T-helper 1 cell treated with Interleukin-12 subunit alpha and Interleukin-12 subunit beta and Interleukin-4 antibody, amounts not matched to agents 30 ng/mL and 1 ng/mL, for 36 hours (primary cell): ENCODE measurements around the gene GALNT18. TPM values are rescaled to one million over a fixed set of nuclear protein-coding genes. Genes with fewer than 3 reads are reported as not detected.

Experiments
- intact Hi-C: fragments of 100-400 bp; cut with micrococcal nuclease; formaldehyde crosslinking; loops from one replicate; pipeline ENCODE4 v1.15.1; 2024
- total RNA-seq: library from RNA; stranded (reverse); gene quantifications from 2 replicates; pipeline ENCODE4 v1.2.3, GENCODE V29; 2022

Gene GALNT18
- total RNA-seq, 1 donor from 2014 or later, result 1.5 TPM

DNA sequence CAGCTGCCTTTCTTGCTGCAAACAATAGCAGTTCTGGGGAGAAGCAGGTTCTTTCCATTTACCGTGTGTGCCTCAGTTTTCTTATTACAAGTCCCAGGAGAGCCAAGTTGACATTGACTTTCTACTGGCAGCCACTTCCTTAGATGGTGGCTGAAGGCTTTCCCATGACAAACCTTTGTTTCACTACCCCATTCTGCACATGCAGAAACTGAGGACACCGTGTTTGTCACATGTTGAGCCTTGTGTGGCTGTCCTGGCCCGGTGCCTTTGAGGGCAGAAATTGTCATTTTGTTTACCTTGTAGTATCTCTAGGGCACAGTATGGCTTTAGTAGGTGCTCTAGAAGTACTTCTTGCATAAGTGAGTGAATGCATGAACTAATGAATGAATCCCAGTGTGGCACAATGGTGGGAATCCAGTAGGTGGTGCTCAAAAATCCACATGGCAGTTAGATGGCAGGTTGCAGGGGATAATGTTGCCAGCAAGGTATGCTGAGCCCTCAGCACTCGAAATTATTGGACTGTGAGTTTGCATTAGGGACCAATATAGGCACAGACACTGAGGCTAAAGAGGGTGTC, 370.3 kb downstream of the GALNT18 start:
- intact Hi-C loops, result no loop called here

DNA sequence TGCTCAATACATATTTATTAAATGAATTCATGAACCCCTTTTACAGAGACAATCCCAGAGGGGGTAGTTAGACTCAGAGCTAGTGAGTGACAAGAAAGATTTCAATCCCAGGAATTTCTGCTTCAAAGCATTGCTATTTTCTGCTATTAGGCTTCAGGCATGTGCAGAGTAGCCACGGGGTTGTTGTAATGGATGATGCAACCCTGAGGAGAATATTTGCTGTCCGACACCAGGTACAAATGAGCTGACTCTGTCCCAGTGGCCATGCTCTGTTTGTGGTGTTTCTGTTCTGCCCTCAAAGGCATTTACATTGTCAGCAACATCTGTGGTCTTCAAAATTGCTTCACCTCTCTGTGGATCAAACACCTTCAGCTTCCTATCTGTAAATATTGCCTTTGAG, 371.3 kb downstream of the GALNT18 start:
- intact Hi-C loops, result no loop called here

DNA sequence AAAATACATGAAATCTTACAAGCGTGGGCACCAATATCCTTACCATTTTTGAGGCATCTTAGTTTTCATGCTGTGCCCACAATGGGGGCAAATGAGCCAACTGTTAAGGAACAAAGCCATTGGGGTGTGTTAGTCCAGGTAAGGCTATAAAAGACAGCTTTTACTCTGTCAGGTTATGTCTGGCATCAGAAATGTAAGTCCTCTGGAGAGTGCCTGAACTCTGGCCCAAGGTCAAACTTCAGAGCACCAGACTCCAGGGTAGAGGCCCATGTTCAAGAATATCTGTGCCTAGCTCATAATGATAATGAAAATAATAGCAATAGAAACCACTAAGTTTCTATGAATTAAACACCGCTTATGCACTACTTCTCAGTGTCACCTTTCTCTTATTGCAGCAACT, 374.2 kb downstream of the GALNT18 start:
- intact Hi-C loops, result no loop called here

GRCh38 chr11:11247086-11247485, 374.7 kb downstream of the GALNT18 start:
- intact Hi-C loops, result no loop called here

- intact Hi-C loops, result no loop called here
Observed at GRCh38 chr11:11246166-11246565, 375.6 kb downstream of the GALNT18 start.

- intact Hi-C loops, result no loop called here
Observed at GRCh38 chr11:11245453-11245852, 376.4 kb downstream of the GALNT18 start.

GRCh38 chr11:11244470-11245080, 377.2 kb downstream of the GALNT18 start:
- intact Hi-C loops, result no loop called here

DNA sequence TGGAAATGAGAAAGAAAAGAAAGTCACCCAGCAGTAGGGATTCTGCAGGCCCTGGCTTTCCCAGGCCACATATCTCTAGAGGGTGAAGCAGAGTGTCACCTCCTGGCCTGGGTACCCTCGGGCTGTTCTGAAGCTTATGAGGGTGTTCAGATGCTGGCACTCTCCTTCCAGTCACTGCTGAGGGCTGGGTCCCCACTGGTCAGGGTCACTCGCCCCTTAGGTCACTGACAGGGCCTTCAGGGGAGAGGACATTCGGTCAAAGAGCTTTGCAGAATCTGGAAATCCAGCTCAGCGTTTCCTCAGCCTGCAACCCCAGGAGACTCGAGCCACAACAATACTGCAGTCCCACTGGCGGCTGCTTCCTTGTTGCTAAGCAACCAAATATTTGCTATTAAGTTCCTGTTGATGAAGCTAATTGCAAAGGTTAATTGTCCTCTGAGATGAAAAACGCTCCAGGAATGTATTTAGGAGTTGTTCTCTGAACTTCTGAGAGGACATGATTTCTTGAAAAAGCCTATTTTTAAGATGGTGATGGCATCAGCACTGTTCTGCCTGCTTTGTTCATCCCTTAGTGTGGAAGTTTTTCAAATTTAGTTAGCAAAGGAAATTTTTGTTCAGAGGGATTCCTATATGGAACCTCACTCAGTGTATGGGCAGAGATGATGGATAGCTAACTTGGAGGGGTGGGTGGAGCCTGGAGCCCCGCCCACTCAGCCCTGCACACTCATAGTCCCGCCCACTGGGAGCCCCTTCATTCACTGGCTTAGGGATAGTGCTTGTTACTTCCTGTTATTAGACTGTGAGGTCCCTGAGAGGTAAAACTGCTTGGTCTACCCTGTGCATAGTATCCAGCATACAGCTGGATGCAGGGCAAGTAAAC, 378.0 kb downstream of the GALNT18 start:
- intact Hi-C loops, result no loop called here

DNA sequence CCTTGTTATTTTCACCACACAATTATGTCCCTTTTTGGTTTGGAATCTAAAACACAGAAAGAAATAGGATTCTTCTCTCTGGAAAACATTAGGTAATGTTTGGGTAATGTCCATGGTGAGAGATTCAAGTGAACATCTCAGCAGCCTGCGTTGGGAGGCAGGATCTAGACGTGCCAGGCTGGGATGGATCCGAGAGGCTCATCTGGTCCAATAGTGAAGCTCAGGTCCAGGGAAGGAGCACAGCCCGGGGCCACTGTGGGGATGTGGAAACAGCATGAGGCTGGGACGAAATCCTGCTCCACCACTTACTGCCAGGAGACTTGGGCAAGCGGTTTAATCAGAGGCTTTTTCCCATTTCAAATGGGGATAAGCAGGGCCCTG, 378.6 kb downstream of the GALNT18 start:
- intact Hi-C loops, result no loop called here

DNA sequence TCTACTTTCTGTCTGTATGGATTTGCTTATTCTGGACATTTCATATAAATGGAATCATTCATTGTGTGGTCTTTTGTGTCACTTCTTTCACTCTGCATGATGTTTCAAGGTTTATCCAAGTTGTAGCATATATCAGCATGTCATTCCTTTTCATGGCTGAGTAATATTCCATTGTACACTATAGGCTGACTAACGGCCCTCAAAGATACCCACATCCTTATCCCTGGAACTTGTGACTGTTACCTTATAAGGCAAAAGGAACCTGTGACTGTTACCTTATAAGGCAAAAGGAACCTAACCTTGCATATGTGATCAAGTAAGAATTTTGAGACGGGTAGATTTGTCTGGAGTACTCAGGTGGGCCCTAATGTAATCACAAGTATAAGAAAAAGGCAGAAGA, 380.5 kb downstream of the GALNT18 start:
- intact Hi-C loops, result no loop called here

- intact Hi-C loops, result no loop called here
Observed at GRCh38 chr11:11239959-11240358, 381.8 kb downstream of the GALNT18 start.

GRCh38 chr11:11237070-11237832, 384.6 kb downstream of the GALNT18 start:
- intact Hi-C loops, result no loop called here

GRCh38 chr11:11236498-11237059, 385.2 kb downstream of the GALNT18 start:
- intact Hi-C loops, result no loop called here

DNA sequence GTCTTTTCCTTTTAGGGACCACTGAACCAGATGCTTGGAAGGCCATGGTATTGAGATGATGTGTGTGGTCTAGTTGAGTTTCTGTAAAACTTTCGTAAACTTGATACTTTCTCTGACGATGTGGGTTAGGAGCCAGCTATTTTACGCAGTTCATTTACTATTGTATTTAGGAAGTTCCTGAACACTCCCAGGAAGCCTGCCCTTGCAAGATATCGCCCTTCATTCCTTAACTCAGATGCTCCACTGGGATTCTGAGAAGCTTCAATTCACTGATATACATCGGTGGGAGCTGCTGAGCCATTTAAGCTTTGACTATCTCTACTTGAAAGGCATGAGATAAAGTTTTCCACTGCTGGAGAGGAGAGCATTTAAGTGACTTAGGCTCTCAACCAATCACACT, 390.0 kb downstream of the GALNT18 start:
- intact Hi-C loops, result no loop called here

GRCh38 chr11:11230802-11231562, 390.8 kb downstream of the GALNT18 start:
- intact Hi-C loops, result no loop called here

GRCh38 chr11:11230087-11230486, 391.7 kb downstream of the GALNT18 start:
- intact Hi-C loops, result no loop called here

DNA sequence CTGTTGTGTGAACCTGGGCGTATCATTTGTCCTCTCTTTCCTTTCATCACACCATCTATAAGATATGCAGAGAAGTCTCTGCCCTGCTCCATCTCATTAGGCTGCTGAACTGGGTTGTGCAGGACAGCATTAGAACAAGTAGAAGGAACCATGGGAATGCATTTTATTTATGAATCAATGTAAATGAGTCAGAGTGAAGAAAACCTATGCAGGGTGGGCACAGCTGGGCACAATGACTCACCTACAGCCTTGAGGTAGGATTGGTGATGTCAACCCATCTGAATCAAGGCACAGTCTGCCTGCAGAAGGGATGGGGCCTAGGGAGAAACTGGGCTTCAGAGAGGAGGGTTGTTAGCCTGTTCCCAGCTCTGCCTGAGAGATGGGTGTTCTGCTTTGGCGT, 392.2 kb downstream of the GALNT18 start:
- intact Hi-C loops, result no loop called here

DNA sequence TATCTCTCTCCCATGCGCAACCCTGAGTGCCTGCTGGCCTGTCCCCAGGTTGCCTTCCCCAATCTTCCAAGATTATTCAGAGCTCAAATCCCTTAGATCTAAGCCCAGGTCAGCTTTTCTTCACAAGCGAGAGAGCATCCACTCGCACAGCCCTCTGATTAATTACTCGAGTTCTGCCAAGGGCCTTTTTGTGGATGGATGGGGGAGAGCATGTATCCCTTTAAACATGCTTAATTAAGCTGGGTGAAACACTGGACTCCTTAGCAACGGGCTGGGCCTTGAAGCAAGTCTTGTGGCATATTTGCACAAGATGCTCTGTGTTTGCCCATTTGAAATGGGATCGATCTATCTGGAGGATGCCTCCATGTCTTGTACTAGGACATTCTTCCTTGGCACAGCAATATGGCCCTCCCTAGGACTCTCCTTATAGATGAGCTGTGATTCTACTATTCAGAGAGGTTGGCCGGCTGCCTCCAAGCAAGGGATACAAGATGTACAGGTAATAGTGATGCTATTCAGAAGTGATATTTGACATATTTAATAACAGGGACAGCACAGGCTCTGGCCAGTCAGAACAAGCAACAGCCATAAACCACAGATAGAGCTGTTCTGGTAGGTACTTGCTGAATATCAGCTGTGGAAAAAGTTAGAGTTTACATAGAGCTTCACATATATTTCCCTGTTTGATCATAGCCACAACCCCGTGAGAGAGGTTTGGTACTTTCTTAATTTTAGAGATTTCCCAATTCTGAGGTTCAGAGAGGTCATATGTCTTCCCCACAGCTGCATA, 394.3 kb downstream of the GALNT18 start:
- intact Hi-C loops, result no loop called here
